Measurements from ENCODE around the gene C1orf198.
"Not testable (repeated sequence)": the region's sequence is repeated elsewhere in the genome, so short reads cannot be mapped to it uniquely, and the experiment has no call there.

C1orf198 gene

DNA sequence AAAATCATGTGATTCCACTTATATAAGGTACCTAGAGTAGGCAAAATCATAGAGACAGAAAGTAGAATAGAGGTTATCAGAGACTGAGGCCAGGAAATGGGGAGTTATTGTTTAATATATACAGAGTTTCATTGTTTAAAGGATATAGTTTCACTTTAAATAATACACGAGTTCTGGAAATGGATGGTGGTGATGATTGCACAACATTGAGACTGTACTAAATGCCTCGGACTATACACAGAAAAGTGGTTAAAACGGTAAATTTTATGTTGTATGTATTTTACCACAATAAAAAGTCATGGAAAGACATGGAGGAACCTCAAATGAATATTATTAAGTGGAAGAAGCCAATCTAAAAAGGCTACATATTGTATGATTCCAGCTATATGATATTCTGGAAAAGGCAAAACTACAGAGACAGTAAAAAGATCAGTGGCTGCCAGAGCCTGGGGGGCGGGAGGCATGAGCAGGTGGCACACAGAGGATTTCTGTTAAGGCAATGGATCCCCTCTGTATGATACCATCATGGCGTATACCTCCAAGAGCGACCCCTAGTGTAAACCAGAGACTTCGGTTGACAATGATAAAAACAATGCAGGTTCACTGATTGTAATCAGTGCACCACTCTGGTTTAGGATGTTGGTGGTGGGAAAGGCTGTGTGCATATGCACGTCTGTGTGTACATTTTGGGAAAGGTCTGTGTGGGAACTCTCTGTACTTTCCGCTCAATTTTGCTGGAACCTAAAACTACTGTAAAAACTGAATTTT, 7.5 kb downstream of the C1orf198 start:
- no peak for DNase-seq (ENCODE audit: low read depth)

DNA sequence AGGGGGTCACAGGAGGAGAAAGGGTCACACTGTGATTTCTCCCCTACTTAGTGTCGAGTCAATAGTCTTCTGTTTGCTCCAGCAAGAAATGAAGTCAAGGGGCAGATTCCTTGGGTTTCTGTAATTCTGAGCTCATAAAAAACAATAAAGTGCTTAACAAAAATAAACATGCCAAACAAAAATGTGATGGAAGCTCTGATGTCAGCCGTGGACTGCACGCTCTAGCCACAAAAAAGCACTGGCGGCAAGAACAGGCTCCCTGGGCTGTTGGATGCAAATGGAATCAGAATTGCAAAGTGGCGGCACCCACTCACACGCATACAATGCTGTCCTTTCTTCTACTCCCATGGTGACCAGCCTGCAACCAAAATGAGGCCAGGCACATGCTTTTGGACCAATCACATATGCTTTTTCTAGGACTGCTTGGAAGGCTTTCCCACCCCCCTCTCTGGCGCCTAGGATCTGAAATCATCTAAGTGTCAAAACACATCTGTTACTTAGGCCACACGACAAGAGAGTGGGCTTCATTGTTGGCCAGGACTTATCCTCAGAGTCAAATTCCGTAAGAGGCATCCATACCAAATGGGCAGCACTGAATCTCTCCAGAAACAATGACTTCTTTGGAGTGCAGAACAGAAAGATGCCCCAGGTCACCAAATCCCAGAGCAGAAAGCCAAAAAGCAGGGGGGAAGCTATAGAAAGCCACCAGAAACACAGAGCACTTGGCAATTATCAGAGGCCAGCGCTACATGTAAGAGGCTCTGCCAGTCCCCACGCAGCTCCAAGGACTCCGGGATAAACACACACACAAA, 9.2 kb downstream of the C1orf198 start:
- DNase-seq (ENCODE audit: low read depth): no peak

DNA sequence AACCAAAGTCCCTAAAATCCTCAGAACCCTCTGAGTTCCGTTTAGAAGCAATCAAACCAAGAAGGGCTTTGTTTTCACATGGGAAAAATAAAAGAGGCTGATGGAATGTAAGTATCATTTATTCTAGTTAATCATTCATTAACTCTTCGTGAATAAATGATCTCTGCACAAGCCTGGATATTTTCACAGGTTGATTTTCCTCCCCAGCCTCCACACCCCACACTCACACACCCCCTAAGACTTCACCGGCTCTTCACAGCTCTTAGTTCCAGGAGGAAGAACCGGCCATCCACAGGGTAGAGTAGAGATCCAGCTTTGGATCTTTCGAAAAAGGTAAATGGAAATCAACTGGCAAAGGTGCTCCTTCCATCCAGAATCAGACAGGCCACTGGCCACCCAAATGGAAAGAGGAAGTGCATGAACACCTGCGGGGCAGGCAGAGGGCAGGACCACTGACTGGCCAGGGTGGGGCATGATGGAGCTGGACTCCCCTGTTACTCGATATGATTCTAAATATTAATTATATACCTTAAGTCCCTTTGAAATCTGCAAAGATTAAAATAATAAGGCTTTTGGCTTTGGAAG, 10.0 kb downstream of the C1orf198 start:
- no peak for DNase-seq (ENCODE audit: low read depth)

DNA sequence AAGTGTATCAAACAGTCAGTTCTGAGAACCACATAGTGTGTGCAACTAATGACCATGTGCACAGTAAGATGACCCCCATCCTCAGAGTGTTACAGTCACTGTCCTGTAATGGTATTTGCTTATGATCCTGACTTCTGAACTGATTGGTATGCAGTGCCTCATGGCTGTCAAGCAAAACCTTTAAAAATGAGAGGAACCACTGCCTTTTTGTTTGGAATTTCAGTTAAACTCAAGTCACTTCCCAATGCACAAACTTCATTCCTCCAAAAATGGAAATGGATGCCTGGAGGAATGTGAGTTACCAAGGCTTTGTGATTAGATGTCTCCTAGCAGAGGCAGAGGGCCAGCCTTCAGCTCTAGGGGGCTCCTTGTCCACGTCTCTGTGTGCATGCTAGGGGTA, 10.5 kb downstream of the C1orf198 start:
- DNase-seq (ENCODE audit: low read depth): no peak

DNA sequence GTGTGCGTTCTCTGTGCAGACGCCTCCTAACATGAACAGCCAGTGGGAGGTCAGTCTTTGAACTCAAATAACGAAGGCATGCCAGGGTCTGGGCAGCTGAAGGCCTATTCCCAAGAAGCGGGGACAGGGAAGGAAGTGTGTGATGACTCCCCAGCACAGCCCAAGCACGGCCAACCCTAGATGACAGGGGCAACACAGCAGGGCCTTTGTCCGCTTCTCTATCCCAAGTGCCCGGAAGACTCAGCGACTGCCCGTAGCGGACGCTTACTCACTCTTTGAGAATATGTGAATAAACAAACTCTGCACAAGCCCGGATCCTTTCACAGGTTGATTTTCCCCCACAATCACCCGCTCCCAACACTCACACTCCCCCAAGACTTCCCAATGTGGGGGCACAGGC, 11.2 kb downstream of the C1orf198 start:
- DNase-seq (ENCODE audit: low read depth): no peak

DNA sequence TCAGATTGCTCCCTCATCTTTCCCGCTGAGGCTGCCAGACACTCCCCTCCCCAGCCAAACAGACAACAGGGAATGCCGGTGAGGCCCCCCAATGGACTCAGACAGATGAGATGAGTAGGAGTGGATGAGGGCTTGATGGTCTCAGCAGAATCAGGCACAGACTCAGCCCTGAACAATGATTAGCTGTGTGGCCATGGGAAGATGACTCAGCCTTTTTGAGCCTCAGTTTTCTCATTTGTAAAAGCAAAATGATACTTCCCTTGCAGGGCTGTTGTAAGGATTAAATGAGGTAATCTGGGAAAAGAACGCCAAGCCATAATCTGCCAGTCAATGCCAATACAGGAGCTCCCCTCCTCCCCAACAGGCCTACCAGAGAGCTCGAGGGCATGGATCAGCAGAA, 12.4 kb downstream of the C1orf198 start:
- no peak for DNase-seq (ENCODE audit: low read depth)

DNA sequence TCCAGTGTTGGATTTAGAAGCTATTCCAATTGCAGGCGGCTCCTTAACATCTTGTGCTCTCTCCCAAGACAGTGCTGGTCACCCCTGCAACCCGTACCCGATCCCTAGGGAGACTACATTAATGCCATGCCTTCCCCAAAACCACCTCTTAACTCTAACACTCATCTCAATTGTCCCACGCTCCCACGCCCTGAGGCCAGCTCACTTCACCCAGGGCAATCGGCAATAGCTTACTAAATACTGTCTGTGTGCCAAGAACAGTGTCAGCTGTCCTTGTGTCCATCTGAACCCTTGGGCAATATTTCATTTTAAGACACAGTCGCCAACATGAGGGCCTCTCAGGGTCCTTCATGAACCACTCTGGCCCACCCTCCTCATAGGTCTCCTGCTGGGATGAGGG, 13.9 kb downstream of the C1orf198 start:
- no peak for DNase-seq (ENCODE audit: low read depth)

DNA sequence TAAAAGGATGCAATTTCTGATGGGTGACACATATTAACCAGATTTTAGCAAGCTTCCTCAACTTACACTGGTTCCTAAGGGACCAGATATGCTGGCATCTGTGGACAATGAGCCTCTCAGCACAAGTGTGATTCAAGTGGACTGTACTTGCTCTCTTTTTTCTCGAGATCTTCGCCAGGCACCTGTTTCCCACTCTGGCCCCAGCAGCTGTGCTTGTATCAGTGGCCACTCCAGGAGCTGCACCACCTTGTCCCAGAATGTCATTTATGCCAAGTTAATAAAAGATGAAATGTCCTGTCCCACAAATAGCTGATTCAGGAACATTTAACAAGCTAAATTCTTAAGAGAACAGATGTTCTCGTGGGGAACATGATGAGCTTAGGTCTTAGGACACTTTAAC, 14.6 kb downstream of the C1orf198 start:
- no peak for DNase-seq (ENCODE audit: low read depth)

DNA sequence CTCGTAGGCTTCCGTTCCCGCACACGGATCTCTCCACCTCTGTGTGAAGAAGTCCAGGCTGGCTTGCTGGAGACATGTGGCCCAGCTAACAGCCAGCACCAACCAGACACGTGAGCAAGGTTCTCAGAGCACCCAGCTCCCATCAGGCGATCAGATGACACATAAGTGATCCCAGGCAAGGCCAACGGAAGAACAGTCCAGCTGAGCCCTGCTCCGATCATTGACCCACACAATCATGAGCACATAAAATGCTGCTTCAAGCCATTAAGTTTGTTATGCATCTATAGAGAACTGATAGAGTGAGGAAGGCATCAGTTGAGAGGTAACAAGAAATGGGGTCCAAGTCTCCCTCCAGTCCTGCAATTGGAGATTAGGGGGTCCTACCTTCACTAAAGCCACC, 15.4 kb downstream of the C1orf198 start:
- no peak for DNase-seq (ENCODE audit: low read depth)

DNA sequence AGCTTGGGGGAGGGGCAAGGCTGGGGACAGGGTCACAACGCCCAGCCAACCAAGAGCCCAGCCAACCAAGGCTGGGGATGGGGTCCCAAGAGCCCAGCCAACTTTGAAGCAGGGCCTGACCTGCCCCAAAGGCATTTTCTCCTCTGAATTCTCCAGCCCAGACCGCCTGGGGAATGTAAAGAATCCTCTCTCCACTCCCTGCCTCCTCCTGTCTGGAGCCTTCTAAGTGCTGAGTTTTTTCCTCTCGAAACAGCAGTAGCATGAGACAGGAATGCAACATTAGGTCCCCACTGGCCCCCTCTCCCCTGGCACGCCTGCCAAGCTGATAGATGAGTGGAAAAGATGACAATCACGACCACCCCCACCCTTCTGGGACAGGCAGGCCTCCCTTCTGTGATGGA, 17.0 kb downstream of the C1orf198 start:
- no peak for DNase-seq (ENCODE audit: low read depth)

DNA sequence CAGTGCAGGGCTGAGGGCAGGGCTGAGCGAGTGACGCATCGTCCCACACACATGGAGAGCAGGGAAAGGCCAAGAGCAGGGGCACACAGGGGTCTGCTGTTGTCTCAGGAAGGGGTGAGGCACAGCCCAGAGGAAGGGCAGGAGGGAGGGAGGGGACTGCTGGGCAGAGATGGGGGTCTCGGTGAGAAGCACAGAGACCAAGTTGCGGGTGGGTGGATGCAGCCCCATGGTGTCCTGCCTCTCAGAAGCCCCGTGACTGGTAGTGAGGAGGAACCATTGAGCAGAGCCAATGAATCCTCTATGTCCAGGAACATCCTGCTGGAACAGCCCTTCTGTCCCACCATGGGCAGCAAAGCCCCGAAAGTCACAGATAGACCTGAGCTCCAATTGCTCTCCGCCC, 17.8 kb downstream of the C1orf198 start:
- no peak for DNase-seq (ENCODE audit: low read depth)

DNA sequence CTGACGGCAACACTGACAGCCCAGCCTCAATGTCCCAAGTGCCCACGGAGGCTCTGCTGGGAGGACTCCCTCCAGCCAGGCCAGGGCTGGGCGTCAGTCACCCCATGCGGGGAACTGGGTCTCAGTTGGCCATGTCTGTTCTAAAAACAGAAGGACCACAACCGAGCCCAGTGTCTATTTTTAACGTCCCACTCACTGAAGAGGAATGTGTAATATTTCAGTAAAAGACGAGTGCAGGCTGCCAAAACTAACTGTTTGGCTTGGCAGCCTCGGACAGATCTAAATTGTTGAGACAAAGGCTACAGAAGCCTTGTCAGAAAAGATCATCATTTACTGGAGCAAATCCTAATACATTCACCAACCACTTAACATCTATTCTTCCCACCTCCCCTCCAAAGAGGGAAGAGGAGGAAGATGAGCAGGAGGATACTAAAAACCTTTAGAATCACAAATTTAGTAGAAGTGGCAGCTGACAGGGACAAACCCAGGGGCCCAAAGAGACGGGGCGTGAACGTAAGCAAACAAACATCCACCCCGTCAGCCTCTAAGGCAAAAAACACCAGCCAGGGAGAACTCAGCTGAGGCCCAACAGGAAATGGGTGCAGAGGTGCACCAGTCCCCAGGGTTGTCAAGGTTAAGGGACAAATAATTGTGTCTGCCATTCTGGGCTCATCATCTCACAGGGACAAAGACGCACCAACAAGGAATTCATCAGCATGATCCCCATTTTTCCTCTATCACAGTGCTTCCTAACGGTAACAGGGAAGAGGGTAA, 18.7 kb downstream of the C1orf198 start:
- DNase-seq (ENCODE audit: low read depth): no peak

DNA sequence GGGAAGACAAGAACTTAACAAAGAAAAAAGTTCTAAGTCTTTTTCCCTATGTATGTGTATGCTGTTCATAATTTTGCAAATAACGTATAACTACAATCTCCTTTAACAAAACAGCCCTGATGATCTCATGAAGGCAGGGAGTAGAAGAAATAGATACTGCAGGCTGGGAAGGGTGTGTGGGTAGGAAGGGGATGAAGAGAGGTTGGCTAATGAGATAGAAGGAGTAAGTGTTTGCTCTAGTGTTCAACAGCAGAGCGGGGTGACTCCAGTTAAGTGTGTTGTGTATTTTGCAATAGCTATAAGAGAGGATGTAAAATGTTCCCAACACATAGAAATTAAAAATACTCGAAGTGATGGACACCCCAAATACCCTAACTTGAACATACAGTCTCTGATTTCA, 20.1 kb downstream of the C1orf198 start:
- DNase-seq (ENCODE audit: low read depth): no peak

DNA sequence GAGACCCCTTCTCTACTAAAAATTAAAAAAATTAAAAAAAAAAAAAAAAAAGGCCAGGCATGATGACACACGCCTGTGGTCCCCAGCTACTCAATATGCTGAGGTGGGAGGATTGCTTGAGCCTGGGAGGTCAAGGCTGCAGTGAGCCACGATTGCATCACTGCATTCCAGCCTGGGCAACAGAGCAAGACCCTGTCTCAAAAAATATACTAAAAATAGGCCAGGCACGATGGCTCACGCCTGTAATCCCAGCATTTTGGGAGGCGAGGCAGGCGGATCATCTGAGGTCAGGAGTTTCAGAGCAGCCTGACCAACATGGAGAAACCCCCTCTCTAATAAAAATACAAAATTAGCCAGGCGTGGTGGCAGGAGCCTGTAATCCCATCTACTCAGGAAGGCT, 23.1 kb downstream of the C1orf198 start:
- not testable (repeated sequence) for DNase-seq (ENCODE audit: low read depth)

DNA sequence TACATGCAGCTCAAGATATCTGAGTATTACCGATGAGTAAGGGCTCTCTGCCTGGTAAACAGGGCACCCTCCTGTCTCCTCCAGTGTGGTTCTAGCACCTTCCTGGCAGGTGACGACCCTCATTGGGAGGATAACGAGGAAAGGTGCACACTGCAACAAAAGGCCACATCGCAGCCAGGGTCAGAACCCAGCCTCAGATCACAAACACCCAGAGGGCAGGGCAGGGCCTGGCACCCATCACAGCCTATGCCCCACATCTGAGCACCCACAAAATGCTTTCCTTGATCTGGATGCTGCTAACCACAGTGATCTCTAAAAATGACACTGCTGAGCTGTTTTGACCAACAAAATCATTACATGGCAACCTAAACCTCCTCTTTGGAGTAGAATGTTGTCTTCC, 23.8 kb downstream of the C1orf198 start:
- no peak for DNase-seq (ENCODE audit: low read depth)

DNA sequence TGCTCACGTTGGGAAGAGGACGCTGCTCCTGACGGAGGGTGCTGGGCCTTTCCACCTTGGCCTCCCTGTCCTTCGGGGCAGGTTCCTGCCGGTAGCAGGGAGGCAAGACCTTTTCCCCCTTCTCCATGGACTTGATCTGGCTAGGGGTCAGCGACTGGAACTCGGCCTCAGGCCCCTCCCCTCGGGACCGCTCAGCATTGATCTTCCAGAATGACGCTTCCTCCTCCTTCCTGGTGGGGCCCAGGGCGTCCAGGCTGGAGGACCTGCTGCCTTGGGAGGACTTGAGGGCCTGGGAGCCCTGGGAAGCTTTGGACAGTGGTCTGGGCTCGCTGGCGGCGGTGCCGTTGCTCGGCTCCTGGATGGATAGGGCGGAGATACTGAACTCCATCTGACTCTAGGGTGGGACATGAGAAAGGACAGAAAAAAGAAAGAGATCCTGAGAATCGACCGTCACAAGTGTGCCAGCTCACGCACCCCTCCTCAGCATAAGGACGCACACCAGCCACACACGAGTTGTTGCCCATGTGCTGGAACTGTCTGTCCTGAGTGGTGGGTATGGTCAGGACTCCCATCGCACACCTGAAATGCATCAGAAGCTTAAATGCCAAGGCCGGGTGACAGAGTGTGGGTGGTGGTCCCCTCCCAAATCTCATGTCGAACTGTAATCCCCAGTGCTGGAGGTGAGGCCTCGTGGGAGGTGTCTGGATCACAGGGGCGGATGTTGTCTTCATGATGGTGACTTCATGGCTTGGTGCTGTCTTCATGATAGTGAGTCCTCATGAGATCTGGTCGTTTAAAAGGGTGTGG, 24.6 kb downstream of the C1orf198 start:
- no peak for DNase-seq (ENCODE audit: low read depth)

DNA sequence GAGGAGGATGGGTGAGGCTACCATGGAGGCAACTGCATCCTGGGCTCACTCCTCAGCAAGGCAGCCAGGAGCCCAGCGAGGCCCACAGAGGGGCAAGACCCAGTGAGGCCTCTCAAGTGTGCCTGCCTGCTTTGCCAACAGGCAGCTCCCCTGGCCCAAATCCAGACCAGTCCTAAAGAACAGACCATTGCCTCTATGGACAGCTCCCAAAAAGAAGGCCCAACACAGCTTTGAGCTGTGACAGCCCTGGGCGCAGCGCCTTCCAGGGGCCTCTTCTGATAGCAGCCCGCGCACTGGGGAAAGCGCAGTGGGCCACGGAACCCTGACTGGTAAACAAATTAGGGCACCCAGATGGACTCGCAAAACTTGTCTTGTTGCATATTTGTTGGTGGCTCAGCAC, 25.5 kb downstream of the C1orf198 start:
- DNase-seq (ENCODE audit: low read depth): no peak

DNA sequence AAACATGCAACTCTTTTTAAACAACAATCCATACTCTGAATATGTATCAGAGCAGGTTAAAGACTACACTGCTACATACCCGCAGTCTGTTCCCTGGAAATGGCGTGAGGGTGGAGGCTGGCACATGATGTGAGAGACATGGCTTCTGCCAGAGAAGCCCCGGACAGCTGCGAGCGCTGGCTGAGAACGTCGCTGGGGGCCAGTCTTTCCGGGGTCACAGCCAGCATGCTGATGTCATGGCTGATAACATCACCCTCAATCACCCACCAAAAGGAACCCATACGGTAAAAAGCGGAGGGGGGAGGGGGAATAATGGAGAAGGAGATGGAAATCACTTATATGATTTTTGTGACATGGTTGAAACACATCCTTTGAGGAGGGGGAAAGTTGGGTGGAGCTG, 29.1 kb downstream of the C1orf198 start:
- DNase-seq (ENCODE audit: low read depth): no peak

DNA sequence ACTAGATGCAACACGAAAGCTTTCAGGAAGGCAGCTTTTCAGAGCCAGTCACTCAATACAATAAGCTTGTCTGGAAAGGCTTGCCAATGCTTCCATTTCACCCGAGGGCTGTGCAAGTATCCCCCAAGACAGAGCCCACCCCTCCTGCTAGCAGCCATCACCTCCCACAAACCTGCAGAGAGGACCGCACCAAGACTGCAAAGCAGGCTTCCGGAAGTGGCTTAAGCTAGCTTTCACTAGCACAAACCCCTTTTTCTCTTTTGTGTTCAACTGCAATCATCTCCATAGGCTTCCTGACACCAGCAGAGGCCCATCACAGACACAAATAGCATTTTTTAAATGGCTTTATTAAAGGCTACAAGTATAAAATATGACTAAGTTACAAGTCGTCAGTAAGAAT, 31.5 kb downstream of the C1orf198 start:
- no peak for DNase-seq (ENCODE audit: low read depth)

DNA sequence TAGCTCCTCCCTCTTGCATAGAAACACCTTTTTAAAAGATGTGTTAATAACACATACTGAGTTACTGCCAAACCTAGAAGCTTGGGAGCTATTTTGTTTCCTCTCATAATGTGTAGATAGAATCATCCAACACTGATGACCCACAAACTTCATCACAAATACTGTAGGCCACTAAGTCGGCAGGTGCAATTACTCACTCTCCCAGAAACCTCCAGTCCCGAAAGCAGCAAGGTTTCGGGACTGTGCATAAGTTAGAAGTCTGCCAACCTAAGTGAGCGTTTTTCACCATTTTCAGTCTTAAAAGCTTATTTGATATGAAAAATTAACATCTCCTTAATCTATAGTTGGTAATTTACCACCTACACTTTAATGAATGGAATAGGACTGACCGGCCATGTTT, 32.0 kb downstream of the C1orf198 start:
- no peak for DNase-seq (ENCODE audit: low read depth)

DNA sequence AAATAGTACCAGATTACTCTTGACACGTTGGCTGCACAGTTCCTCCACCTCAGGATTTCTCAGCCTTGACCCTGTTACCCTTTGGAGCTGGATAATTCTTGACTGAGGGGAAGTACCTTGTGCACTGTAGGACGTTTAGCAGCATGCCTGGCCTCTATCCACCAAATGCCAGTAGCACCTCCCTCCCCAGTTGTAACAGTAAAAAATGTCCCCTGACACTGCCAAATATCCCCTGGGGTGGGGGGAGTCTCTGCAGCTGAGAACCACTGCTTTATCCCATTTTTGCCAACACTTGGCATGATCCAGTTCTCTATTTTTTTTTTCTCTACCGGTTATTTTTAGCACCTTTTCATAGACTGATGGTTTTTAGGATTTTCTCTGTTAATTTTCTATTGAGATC, 34.0 kb downstream of the C1orf198 start:
- DNase-seq (ENCODE audit: low read depth): no peak

DNA sequence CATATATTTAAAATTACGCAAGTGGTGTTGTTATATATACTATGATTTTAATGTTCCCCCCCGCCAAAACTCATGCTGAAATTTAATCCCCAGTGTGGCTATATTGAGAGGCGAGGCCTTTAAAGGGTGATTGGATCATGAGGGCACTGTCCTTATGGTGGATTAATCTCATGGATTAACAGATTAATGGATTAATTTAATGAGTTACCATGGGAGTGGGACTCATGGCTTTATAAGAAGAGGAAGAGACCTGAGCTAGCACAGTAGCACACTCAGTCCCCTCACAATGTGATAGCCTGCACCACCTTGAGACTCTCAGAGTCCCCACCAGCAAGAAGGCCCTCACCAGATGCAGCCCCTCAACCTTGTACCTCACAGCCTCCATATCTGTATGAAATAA, 34.8 kb downstream of the C1orf198 start:
- no peak for DNase-seq (ENCODE audit: low read depth)
